ENCODE measurements around the gene MICAL3. TPM values are rescaled to one million over a fixed set of nuclear protein-coding genes. Genes with fewer than 3 reads are reported as not detected.

The MICAL3 gene
- polyA plus RNA-seq, 1 donor from 2014 or later: 28.1 TPM

DNA sequence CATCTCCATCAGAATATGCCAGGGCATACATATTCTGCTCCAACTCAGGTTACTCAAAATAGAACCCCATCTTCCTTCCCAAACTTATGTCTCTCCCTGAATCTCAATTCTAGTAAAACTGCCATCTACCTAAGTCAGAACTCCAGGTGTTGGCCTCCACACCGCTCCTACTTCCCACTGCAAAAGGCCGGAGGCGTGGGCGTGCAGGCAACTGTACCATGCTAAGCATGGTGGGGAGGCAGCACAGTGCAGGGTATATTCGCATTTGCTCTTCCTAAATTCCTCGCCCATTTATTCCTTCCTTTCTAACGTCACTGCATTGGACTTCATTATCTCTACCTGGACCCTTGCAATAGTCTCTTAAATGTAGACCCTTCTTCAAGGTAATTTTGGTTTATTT, 97.8 kb downstream of the MICAL3 start:
- no peak overlapping the region for H2AFZ ChIP-seq (ENCODE audit: low read depth, low read length)
- no peak overlapping the region for H3K4me2 ChIP-seq (ENCODE audit: low read length)
- H3K9ac ChIP-seq (ENCODE audit: low read length): no peak overlapping the region
- no peak overlapping the region for H3K27ac ChIP-seq (ENCODE audit: low read length)
- H3F3A ChIP-seq (ENCODE audit: insufficient read depth, low read length, poor library complexity, severe bottlenecking): no peaks in the 10 kb centered on the region
- peaks cover 3% of the 10 kb centered on the region for H4K20me1 ChIP-seq (ENCODE audit: insufficient read depth)
- H3K9me2 ChIP-seq (ENCODE audit: insufficient read depth, low read length): no peaks in the 10 kb centered on the region
- no peak for TF ChIP-seq TAF1 (IDR thresholded peaks at IDR 0.05; ENCODE audit: low read depth)
- no peak for TF ChIP-seq POLR2AphosphoS5 (IDR thresholded peaks at IDR 0.05)
- no peak for TF ChIP-seq EP300 (conservative IDR thresholded peaks at IDR 0.05; ENCODE audit: poor library complexity, severe bottlenecking)
- no peak for TF ChIP-seq EZH2 (IDR thresholded peaks at IDR 0.05; ENCODE audit: borderline replicate concordance, insufficient read depth, low read length, poor library complexity, severe bottlenecking)
- TF ChIP-seq RAD21 (conservative IDR thresholded peaks at IDR 0.05): no peak
- TF ChIP-seq, protein P1, sequence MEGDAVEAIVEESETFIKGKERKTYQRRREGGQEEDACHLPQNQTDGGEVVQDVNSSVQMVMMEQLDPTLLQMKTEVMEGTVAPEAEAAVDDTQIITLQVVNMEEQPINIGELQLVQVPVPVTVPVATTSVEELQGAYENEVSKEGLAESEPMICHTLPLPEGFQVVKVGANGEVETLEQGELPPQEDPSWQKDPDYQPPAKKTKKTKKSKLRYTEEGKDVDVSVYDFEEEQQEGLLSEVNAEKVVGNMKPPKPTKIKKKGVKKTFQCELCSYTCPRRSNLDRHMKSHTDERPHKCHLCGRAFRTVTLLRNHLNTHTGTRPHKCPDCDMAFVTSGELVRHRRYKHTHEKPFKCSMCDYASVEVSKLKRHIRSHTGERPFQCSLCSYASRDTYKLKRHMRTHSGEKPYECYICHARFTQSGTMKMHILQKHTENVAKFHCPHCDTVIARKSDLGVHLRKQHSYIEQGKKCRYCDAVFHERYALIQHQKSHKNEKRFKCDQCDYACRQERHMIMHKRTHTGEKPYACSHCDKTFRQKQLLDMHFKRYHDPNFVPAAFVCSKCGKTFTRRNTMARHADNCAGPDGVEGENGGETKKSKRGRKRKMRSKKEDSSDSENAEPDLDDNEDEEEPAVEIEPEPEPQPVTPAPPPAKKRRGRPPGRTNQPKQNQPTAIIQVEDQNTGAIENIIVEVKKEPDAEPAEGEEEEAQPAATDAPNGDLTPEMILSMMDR (IDR thresholded peaks at IDR 0.05; ENCODE audit: poor library complexity, severe bottlenecking): no peak
- TF ChIP-seq MXI1 (conservative IDR thresholded peaks at IDR 0.05; ENCODE audit: poor library complexity, severe bottlenecking): no peak
- no peak for TF ChIP-seq SMC3 (conservative IDR thresholded peaks at IDR 0.05; ENCODE audit: poor library complexity)
- no peaks in the 10 kb centered on the region for H3K27me3 ChIP-seq (ENCODE audit: insufficient read depth, low read depth, low read length)
- no peaks in the 10 kb centered on the region for H3K9me3 ChIP-seq (ENCODE audit: low read length)
- H3K36me3 ChIP-seq (ENCODE audit: insufficient read depth, low read length): no peaks in the 10 kb centered on the region
- no peak overlapping the region for H3K4me3 ChIP-seq (ENCODE audit: low read length)
- peaks cover 7% of the 10 kb centered on the region for H3K79me2 ChIP-seq (replicated peaks; ENCODE audit: insufficient read depth, low read length)

DNA sequence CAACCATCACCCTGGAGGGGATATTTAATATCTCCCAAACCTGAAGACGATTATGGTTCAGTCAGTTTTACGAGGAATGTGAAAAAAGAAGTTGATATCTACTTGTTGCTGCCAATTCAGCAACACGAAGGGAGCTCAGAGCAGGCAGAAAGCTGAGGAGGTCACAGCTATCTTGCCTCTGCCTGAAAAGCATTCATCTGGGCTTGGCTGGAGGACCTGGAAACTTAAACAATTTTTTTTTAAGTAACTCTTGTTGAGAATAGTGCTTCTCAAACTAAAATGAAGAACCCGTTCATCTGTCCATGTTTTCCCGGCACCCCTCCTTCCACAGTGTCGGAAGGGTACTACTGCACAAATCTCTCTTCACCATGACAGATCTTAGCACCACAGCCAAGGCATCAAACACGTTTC, 98.9 kb downstream of the MICAL3 start:
- no peak overlapping the region for H3K4me2 ChIP-seq (ENCODE audit: low read length)
- H3K9me3 ChIP-seq (ENCODE audit: low read length): no peaks in the 10 kb centered on the region
- no peaks in the 10 kb centered on the region for H3K27me3 ChIP-seq (ENCODE audit: insufficient read depth, low read depth, low read length)
- no peak overlapping the region for H3K27ac ChIP-seq (ENCODE audit: low read length)
- peaks cover 7% of the 10 kb centered on the region for H3K79me2 ChIP-seq (replicated peaks; ENCODE audit: insufficient read depth, low read length)
- peaks cover 3% of the 10 kb centered on the region for H4K20me1 ChIP-seq (ENCODE audit: insufficient read depth)
- H2AFZ ChIP-seq (ENCODE audit: low read depth, low read length): no peak overlapping the region
- no peaks in the 10 kb centered on the region for H3K36me3 ChIP-seq (ENCODE audit: insufficient read depth, low read length)
- no peak overlapping the region for H3K9ac ChIP-seq (ENCODE audit: low read length)
- no peak for TF ChIP-seq SMC3 (conservative IDR thresholded peaks at IDR 0.05; ENCODE audit: poor library complexity)
- TF ChIP-seq, protein P1 (IDR thresholded peaks at IDR 0.05; ENCODE audit: poor library complexity, severe bottlenecking): no peak
- TF ChIP-seq RAD21 (conservative IDR thresholded peaks at IDR 0.05): no peak
- TF ChIP-seq, protein P2, sequence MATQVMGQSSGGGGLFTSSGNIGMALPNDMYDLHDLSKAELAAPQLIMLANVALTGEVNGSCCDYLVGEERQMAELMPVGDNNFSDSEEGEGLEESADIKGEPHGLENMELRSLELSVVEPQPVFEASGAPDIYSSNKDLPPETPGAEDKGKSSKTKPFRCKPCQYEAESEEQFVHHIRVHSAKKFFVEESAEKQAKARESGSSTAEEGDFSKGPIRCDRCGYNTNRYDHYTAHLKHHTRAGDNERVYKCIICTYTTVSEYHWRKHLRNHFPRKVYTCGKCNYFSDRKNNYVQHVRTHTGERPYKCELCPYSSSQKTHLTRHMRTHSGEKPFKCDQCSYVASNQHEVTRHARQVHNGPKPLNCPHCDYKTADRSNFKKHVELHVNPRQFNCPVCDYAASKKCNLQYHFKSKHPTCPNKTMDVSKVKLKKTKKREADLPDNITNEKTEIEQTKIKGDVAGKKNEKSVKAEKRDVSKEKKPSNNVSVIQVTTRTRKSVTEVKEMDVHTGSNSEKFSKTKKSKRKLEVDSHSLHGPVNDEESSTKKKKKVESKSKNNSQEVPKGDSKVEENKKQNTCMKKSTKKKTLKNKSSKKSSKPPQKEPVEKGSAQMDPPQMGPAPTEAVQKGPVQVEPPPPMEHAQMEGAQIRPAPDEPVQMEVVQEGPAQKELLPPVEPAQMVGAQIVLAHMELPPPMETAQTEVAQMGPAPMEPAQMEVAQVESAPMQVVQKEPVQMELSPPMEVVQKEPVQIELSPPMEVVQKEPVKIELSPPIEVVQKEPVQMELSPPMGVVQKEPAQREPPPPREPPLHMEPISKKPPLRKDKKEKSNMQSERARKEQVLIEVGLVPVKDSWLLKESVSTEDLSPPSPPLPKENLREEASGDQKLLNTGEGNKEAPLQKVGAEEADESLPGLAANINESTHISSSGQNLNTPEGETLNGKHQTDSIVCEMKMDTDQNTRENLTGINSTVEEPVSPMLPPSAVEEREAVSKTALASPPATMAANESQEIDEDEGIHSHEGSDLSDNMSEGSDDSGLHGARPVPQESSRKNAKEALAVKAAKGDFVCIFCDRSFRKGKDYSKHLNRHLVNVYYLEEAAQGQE (IDR thresholded peaks at IDR 0.05; ENCODE audit: borderline replicate concordance): no peak
- TF ChIP-seq POLR2AphosphoS5 (IDR thresholded peaks at IDR 0.05): no peak
- no peak for TF ChIP-seq EP300 (conservative IDR thresholded peaks at IDR 0.05; ENCODE audit: poor library complexity, severe bottlenecking)
- TF ChIP-seq EZH2 (IDR thresholded peaks at IDR 0.05; ENCODE audit: borderline replicate concordance, insufficient read depth, low read length, poor library complexity, severe bottlenecking): no peak
- TF ChIP-seq TAF1 (IDR thresholded peaks at IDR 0.05; ENCODE audit: low read depth): no peak
- TF ChIP-seq MXI1 (conservative IDR thresholded peaks at IDR 0.05; ENCODE audit: poor library complexity, severe bottlenecking): no peak
- H3F3A ChIP-seq (ENCODE audit: insufficient read depth, low read length, poor library complexity, severe bottlenecking): no peaks in the 10 kb centered on the region
- no peaks in the 10 kb centered on the region for H3K9me2 ChIP-seq (ENCODE audit: insufficient read depth, low read length)
- no peak overlapping the region for H3K4me3 ChIP-seq (ENCODE audit: low read length)

Measured in neural cell (in vitro differentiated cells).